ENCODE results near the gene GALNT11.

The GALNT11 gene

DNA sequence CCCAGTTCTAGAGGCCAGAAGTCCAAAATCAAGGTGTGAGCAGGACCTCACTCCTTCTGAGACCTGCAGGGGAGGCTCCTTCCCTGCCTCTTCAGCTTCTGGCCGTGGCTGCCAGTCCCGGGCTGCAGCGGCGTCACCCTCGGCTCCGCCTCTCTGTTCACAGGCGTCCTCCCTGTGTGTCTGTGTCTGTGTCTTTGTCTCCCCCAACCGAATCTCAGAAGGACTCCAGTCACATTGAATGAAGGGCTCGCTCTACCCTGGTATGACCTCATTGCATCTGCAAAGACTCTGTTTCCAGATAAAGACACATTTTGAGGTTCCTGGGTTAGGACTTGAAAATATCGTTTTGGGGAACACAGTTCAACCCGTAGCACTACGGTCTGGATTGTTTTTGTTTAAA is 33.1 kb upstream of the GALNT11 start:
- ChIA-PET CTCF (no interaction called here), POLR2A (no interaction called here)
- TF ChIP-seq, protein P1, sequence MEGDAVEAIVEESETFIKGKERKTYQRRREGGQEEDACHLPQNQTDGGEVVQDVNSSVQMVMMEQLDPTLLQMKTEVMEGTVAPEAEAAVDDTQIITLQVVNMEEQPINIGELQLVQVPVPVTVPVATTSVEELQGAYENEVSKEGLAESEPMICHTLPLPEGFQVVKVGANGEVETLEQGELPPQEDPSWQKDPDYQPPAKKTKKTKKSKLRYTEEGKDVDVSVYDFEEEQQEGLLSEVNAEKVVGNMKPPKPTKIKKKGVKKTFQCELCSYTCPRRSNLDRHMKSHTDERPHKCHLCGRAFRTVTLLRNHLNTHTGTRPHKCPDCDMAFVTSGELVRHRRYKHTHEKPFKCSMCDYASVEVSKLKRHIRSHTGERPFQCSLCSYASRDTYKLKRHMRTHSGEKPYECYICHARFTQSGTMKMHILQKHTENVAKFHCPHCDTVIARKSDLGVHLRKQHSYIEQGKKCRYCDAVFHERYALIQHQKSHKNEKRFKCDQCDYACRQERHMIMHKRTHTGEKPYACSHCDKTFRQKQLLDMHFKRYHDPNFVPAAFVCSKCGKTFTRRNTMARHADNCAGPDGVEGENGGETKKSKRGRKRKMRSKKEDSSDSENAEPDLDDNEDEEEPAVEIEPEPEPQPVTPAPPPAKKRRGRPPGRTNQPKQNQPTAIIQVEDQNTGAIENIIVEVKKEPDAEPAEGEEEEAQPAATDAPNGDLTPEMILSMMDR (IDR thresholded peaks at IDR 0.05; ENCODE audit: insufficient read depth, low read length, missing control alignments): no peak
- no peak overlapping the region for H3K4me3 ChIP-seq (ENCODE audit: low read depth, low read length)
- DNase-seq (ENCODE audit: low read depth, low spot score): no peak

DNA sequence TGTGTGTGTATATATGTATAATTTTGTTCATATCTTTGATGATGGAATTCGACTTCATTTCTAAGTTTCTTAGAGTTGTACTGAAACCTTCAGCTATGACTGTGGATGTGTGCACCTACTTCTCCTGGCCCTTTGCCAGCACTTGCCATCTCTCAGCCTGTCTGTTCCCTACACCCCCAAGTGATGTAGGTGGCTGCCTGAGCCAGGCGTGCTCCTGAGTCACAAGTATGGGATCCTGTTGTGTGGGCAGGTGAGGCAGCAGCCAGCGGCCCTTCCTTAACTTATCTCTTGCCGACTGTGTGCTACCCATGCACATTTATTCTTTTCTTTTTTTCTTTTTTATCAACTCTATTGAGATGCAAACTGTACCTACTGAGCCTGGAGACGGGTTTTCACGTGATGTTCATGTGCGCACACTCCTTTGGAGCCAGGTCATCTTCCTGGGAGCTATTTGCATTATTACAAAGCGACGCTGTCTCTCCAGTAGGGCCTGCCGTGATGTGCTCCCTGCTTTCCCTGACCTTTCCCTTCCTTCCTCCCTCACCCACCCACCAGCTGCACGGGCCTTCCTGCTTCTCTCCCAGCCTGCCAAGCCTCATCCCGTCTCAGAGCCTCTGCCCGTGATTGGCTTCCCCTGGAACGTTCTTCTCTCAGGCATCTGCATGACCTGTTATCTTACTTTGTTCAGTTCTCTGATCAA is 31.3 kb upstream of the GALNT11 start:
- no peak overlapping the region for H3K4me3 ChIP-seq (ENCODE audit: low read depth, low read length)
- ChIA-PET POLR2A (no interaction called here), CTCF (no interaction called here)
- TF ChIP-seq, protein P1 (IDR thresholded peaks at IDR 0.05; ENCODE audit: insufficient read depth, low read length, missing control alignments): no peak
- DNase-seq (ENCODE audit: low read depth, low spot score): no peak

DNA sequence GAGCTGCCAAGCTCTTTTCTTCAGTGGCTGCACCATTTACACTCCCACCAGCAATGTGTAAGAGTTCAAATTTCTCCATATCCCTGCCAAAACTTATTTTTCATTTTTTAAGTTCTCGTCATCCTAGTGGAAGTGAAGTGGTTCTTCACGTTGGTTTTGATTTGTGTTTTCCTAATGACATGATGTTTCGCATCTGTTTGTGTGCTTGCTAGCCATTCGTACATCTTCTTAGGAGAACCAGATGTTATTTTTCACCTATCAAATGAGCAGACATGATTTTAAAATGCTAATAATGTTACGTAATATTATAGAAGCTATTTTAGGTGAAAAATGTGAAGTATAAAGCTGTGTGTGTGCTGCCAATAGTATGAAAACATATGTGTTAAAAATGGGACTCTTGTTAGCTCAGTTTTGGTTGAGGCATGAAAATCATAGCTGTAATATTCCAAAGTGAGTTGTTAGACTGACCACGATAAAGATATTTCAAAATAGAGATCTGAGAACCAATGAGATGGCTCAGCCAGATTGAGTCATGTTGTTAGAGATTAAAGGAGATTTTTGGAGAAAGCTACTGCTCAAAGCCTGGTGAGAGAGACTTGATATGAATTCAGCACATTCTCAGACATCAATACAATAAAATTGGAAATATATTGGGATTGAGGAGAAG is 25.9 kb upstream of the GALNT11 start:
- no peak for DNase-seq (ENCODE audit: low read depth, low spot score)
- CTCF ChIA-PET: no interaction called here

DNA sequence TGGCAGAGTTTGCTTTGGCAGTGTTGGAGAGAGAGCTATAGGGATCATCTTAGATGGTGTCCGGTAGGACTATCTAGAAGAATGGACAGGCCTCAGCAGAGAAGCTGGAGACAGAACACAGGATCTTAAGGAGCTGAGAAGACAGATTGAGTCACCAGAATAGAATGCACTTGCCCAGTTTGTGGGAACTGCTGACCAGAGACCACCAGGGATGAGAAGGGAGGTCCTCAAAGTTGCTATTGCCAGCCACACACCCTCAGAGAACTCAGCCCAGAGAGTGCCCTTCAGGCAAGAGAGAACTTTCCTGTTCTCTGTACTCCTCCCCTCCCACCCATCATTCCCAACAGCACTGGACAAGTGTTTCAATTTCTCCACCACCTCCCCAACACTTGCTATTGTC is 25.3 kb upstream of the GALNT11 start:
- TF ChIP-seq, protein P1 (IDR thresholded peaks at IDR 0.05; ENCODE audit: insufficient read depth, low read length, missing control alignments): no peak
- no peak overlapping the region for H3K4me3 ChIP-seq (ENCODE audit: low read depth, low read length)
- POLR2A ChIA-PET: no interaction called here
- CTCF ChIA-PET: no interaction called here
- no peak for DNase-seq (ENCODE audit: low read depth, low spot score)

More for the DNA sequence above, 25.9 kb upstream of the GALNT11 start:
- no peak overlapping the region for H3K4me3 ChIP-seq (ENCODE audit: low read depth, low read length)
- POLR2A ChIA-PET: no interaction called here
- TF ChIP-seq, protein P1 (IDR thresholded peaks at IDR 0.05; ENCODE audit: insufficient read depth, low read length, missing control alignments): no peak

DNA sequence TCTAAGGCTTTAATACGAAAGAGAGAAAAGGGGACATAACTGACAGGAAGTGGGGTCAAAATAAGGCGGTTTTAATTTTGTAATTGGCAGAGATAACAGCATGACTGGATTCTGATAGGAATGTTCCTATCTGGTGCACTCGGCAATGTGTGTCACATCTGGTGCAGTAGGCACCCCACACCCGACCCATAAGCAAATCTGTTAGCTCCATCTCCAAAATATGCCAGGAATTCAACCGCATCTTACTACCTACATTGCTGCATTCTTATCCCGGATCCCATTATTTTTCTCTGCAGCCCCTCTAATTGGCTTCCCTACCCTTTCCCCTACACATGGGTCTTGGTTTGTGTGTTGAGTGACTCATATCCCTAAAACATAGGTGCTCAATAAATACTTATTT is 19.1 kb upstream of the GALNT11 start:
- TF ChIP-seq, protein P1 (IDR thresholded peaks at IDR 0.05; ENCODE audit: insufficient read depth, low read length, missing control alignments): no peak
- no peak overlapping the region for H3K4me3 ChIP-seq (ENCODE audit: low read depth, low read length)
- POLR2A ChIA-PET: no interaction called here
- DNase-seq (ENCODE audit: low read depth, low spot score): no peak
- CTCF ChIA-PET: interaction anchor here (0.5 kb wide), 1 partner anchor 691 kb away, joined by 3 read pairs; no protein-coding TSS in a partner anchor

DNA sequence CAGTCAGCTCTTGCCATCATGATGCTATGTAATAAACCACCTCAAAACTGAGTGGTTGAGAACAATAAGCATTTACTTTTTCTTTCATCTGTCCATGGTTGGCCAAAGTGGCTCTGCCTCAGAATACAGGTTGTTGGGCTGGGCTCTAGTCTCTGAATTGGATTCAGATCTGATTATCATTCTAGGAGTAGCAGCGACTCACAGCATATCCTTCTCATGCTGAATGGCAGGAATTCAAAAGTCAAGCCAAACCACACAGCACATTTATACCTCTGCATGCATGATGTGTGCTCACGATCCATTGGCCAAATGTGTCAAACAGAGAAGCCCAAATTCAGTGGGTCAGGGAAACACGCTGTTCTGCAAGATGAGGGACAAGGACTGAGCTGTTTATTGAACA is 13.6 kb upstream of the GALNT11 start:
- CTCF ChIA-PET: no interaction called here
- POLR2A ChIA-PET: no interaction called here
- DNase-seq (ENCODE audit: low read depth, low spot score): no peak
- TF ChIP-seq, protein P1 (IDR thresholded peaks at IDR 0.05; ENCODE audit: insufficient read depth, low read length, missing control alignments): no peak
- no peak overlapping the region for H3K4me3 ChIP-seq (ENCODE audit: low read depth, low read length)

Measured in AG04449 (cell line).